Activated B cell treated with CpG ODN at 0.5 μM for 24 hours (primary cell): Measurements from ENCODE around the gene AMY2B. TPM values are rescaled to one million over a fixed set of nuclear protein-coding genes. Genes with fewer than 3 reads are reported as not detected.
"Not testable (repeated sequence)": the region's sequence is repeated elsewhere in the genome, so short reads cannot be mapped to it uniquely, and the experiment has no call there.

Source experiments
- ATAC-seq: fragments of 200-7000 bp; cut with Tn5 transposase; one replicate; pipeline ENCODE4 v1.10.0; 2021; ENCODE audit warnings: low read depth, mild to moderate bottlenecking, moderate library complexity
- CTCF ChIA-PET: fragments of 350-600 bp; sonication (Branson Sonifier 250); formaldehyde crosslinking; loops from one replicate; lab custom pipeline; 2021; ENCODE audit warnings: antibody characterized with exemption; lab: Charles Lee
- POLR2A ChIA-PET: fragments of 350-600 bp; sonication (Branson Sonifier 250); formaldehyde crosslinking; loops from one replicate; lab custom pipeline; 2021; ENCODE audit warnings: antibody characterized with exemption; lab: Charles Lee
- DNase-seq: peaks from one replicate; pipeline ENCODE4 v3.0.0; 2022
- H3K27ac Mint-ChIP-seq: one replicate; pipeline ENCODE4 v1.8.0; 2020; ENCODE audit warnings: mixed read lengths
- H3K27me3 Mint-ChIP-seq: one replicate; pipeline ENCODE4 v1.8.0; 2021; ENCODE audit warnings: mixed read lengths
- H3K36me3 Mint-ChIP-seq: one replicate; pipeline ENCODE4 v1.8.0; 2021; ENCODE audit warnings: low read depth, mixed read lengths
- H3K4me1 Mint-ChIP-seq: one replicate; pipeline ENCODE4 v1.8.0; 2021; ENCODE audit warnings: mixed read lengths
- H3K4me3 Mint-ChIP-seq: one replicate; pipeline ENCODE4 v1.8.0; 2020; ENCODE audit warnings: mild to moderate bottlenecking, mixed read lengths
- H3K9me3 Mint-ChIP-seq: one replicate; pipeline ENCODE4 v1.8.0; 2020; ENCODE audit warnings: mixed read lengths
- CTCF ChIP-seq: fragments of 200-600 bp; IDR thresholded peaks from one replicate; pipeline ENCODE4 v1.8.0; 2022; ENCODE audit warnings: antibody characterized with exemption, mild to moderate bottlenecking
- intact Hi-C: fragments of 100-400 bp; cut with micrococcal nuclease; formaldehyde crosslinking; loops from one replicate; pipeline ENCODE4 v1.15.1; 2024
- total RNA-seq: library from RNA; stranded (reverse); gene quantifications from 2 replicates; pipeline ENCODE4 v1.2.3, GENCODE V29; 2022

The AMY2B gene
- total RNA-seq, 1 donor from 2014 or later = 19.7 TPM

- Mint-ChIP-seq H3K9me3 (peaks cover under 1% of the 10 kb centered on the region), H3K4me3 (no peak overlapping the region), H3K36me3 (peaks cover 10% of the 10 kb centered on the region), H3K27ac (no peak overlapping the region), H3K27me3 (no peaks in the 10 kb centered on the region), H3K4me1 (no peaks in the 10 kb centered on the region)
- CTCF ChIA-PET = no interaction called here
- ATAC-seq (no peak), DNase-seq (no peak)
- POLR2A ChIA-PET = no interaction called here
- TF ChIP-seq CTCF = no peak
- intact Hi-C loops = no loop called here
These were observed 11.1 kb downstream of the AMY2B start for GRCh38 chr1:103582464-103582863.

- ChIA-PET POLR2A (no interaction called here), CTCF (no interaction called here)
- Mint-ChIP-seq H3K27me3 (no peaks in the 10 kb centered on the region), H3K9me3 (peaks cover 6% of the 10 kb centered on the region), H3K4me1 (no peaks in the 10 kb centered on the region), H3K36me3 (peaks cover 4% of the 10 kb centered on the region), H3K27ac (no peak overlapping the region), H3K4me3 (no peak overlapping the region)
- TF ChIP-seq CTCF = no peak
- no peak for ATAC-seq
- intact Hi-C loops = no loop called here
- DNase-seq = no peak
These were observed 12.5 kb downstream of the AMY2B start for GRCh38 chr1:103583887-103584286.

GRCh38 chr1:103584537-103584936 lies 13.1 kb downstream of the AMY2B start:
- ChIA-PET POLR2A (no interaction called here), CTCF (no interaction called here)
- Mint-ChIP-seq H3K9me3 (peaks cover 11% of the 10 kb centered on the region), H3K4me1 (no peaks in the 10 kb centered on the region), H3K4me3 (no peak overlapping the region), H3K27ac (no peak overlapping the region), H3K36me3 (peaks cover 4% of the 10 kb centered on the region), H3K27me3 (no peaks in the 10 kb centered on the region)
- no peak for TF ChIP-seq CTCF
- intact Hi-C loops = no loop called here
- ATAC-seq (no peak), DNase-seq (no peak)

GRCh38 chr1:103602740-103603139 lies 31.4 kb downstream of the AMY2B start:
- ATAC-seq, DNase-seq, CTCF ChIA-PET: not testable (repeated sequence)

GRCh38 chr1:103616362-103616761 lies 45.0 kb downstream of the AMY2B start:
- Mint-ChIP-seq H3K27me3 (no peaks in the 10 kb centered on the region), H3K4me3 (no peak overlapping the region), H3K36me3 (no peaks in the 10 kb centered on the region), H3K4me1 (no peaks in the 10 kb centered on the region), H3K9me3 (peaks cover 2% of the 10 kb centered on the region), H3K27ac (no peak overlapping the region)
- ATAC-seq (no peak), DNase-seq (no peak)
- ChIA-PET CTCF (no interaction called here), POLR2A (no interaction called here)
- intact Hi-C loops = no loop called here
- no peak for TF ChIP-seq CTCF

More at GRCh38 chr1:103602740-103603139, 31.4 kb downstream of the AMY2B start:
- POLR2A ChIA-PET, intact Hi-C loops, H3K36me3 Mint-ChIP-seq, H3K4me1 Mint-ChIP-seq, H3K4me3 Mint-ChIP-seq, H3K27me3 Mint-ChIP-seq, H3K27ac Mint-ChIP-seq, H3K9me3 Mint-ChIP-seq: not testable (repeated sequence)

GRCh38 chr1:103616994-103617477 lies 45.6 kb downstream of the AMY2B start, which contains the start of gene AMY2A:
Gene AMY2A, plus strand, starts transcription at chr1:103617427. Its CDS starts 14 bp downstream, at chr1:103617441.
- H3K4me3 Mint-ChIP-seq, H3K9me3 Mint-ChIP-seq, H3K36me3 Mint-ChIP-seq, H3K4me1 Mint-ChIP-seq, CTCF ChIA-PET, ATAC-seq, intact Hi-C loops, H3K27me3 Mint-ChIP-seq, DNase-seq, POLR2A ChIA-PET, H3K27ac Mint-ChIP-seq: not testable (repeated sequence)

GRCh38 chr1:103627436-103627835 lies 56.0 kb downstream of the AMY2B start:
- H3K27me3 Mint-ChIP-seq, H3K27ac Mint-ChIP-seq, H3K4me3 Mint-ChIP-seq, H3K4me1 Mint-ChIP-seq, DNase-seq, POLR2A ChIA-PET, H3K9me3 Mint-ChIP-seq, CTCF ChIA-PET, ATAC-seq, intact Hi-C loops, H3K36me3 Mint-ChIP-seq: not testable (repeated sequence)
